GM12891 (cell line): ENCODE measurements around the gene TACR3.

Experiments
- PAX5 ChIP-seq: IDR thresholded peaks from 2 replicates; pipeline ENCODE4 v1.6.1; 2011; ENCODE audit warnings: low read length, moderate library complexity, mild to moderate bottlenecking; ENCODE audit not compliant: insufficient read depth, severe bottlenecking
- POLR2A ChIP-seq: IDR thresholded peaks from 2 replicates; pipeline ENCODE4 v1.6.1; 2011; ENCODE audit warnings: low read depth, low read length, control low read depth
- POLR2AphosphoS5 ChIP-seq: IDR thresholded peaks from 2 replicates; pipeline ENCODE4 v1.6.1; 2011; ENCODE audit warnings: low read depth, low read length, control low read depth
- POU2F2 ChIP-seq: IDR thresholded peaks from 2 replicates; pipeline ENCODE4 v1.6.1; 2011; ENCODE audit warnings: low read depth, mild to moderate bottlenecking, control low read depth, low read length, moderate library complexity
- SPI1 ChIP-seq: IDR thresholded peaks from 2 replicates; pipeline ENCODE4 v1.6.1; 2011; ENCODE audit warnings: low read depth, low read length, control low read depth
- TAF1 ChIP-seq: IDR thresholded peaks from 2 replicates; pipeline ENCODE4 v1.6.1; 2011; ENCODE audit warnings: low read depth, low read length, control low read depth

DNA sequence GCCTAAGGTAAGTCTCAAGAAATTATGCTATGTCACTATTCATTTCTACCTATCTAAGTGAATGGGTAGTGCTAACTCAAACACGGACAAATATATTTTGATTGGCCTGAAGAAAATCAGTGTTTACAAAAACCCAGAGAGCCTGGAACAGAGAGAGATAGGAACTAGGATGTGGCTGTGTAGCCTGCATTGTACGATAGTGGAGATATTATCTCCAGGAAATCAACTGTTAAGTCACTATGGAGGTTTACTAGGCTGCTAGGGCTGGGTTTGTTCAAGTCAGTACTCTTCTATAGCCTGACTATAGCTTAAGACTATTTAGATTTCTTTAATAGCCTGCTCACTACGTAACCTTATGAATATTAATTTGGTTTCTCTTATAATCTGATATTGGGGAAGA, 127.9 kb downstream of the TACR3 start:
- TF ChIP-seq POLR2A, result no peak
- TF ChIP-seq POLR2AphosphoS5, result no peak
- no peak for TF ChIP-seq TAF1
- TF ChIP-seq SPI1, result no peak
- TF ChIP-seq PAX5, result no peak
- TF ChIP-seq POU2F2, result no peak
